CD4-positive, alpha-beta T cell treated with Interleukin-17A for 4 hours (primary cell): ENCODE measurements around the gene SH3BGRL3.
"Not testable (repeated sequence)": the region's sequence is repeated elsewhere in the genome, so short reads cannot be mapped to it uniquely, and the experiment has no call there.

ENCODE experiments used
- DNase-seq: peaks from one replicate; pipeline ENCODE4 v3.0.0-alpha.2; 2020; ENCODE audit warnings: mixed read lengths

Gene SH3BGRL3

GRCh38 chr1:26291939-26292338, 12.1 kb downstream of the SH3BGRL3 start:
- no peak for DNase-seq

DNA sequence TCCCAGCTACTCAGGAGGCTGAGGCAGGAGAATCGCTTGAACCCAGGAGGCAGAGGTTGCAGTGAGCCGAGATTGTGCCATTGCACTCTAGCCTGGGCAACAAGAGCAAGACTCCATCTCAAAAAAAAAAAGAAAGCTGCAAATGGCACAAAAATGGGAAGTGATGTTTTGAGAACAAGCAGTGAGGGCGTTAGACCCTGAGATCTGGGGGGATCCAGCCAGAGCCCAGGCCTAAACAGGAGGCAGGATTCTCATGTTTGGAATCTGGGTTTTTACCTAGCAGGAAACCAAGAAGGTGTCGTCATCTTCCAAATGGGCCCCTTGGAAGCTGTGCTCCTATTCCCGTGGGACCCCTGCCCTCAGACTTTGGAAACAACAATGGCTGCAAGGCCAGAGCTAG, 12.8 kb downstream of the SH3BGRL3 start:
- not testable (repeated sequence) for DNase-seq

- DNase-seq: no peak
Observed at GRCh38 chr1:26293911-26294463, 14.1 kb downstream of the SH3BGRL3 start.

- no peak for DNase-seq
Observed at GRCh38 chr1:26295194-26296138, 15.6 kb downstream of the SH3BGRL3 start.

- no peak for DNase-seq
Observed at GRCh38 chr1:26296340-26297056, 16.6 kb downstream of the SH3BGRL3 start.

GRCh38 chr1:26297057-26297790, 17.3 kb downstream of the SH3BGRL3 start:
- no peak for DNase-seq

DNA sequence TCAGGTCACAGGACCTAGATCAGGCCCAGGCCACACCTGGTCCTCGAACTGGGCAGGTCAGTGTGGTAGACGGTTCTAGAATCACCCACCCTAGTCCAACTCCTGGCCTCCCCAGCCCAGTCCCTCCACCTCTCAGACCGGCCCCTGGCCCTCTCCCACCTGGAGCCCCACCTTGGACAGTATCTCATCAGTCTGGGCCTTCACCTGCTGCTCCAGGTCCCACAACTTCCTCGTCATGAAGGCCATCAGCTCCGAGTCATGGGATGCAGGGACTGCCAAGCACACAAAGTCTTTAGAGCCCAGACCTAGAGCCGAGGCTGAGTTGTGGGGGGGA, 17.9 kb downstream of the SH3BGRL3 start:
- DNase-seq: no peak

DNA sequence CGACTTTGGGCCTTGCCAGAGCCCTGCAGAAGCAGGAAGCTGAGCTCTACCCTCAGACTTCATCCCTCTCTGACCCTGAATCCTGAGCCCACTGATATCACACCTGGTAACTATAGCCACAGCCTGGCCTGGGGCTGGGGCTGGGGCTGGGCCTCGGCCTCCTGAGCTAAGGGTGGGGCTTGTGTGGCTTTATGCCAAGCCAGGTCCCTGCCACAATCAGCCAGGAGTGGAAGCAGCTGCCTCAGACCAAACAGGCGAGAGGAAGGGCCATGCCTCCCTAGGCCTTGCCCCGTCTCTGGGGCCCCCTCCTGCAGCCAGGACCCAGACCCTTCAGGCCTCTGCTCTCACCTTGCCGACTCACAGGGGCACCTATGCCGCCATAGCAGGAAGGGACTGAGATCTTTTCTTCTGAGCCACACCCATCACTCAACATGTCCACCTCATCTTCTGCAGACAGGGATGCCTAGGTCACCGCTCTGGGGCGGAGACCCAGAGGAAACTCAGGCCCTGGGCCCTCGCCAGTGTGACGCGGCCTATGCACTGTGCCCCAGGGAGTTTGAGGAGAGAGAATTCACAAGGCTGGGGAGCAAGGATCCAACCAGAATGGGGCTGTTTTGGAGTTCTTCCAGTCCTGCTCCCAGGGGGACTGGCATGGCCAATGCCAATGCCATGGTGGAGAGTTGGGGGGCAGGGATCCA, 20.8 kb downstream of the SH3BGRL3 start:
- DNase-seq: no peak

DNA sequence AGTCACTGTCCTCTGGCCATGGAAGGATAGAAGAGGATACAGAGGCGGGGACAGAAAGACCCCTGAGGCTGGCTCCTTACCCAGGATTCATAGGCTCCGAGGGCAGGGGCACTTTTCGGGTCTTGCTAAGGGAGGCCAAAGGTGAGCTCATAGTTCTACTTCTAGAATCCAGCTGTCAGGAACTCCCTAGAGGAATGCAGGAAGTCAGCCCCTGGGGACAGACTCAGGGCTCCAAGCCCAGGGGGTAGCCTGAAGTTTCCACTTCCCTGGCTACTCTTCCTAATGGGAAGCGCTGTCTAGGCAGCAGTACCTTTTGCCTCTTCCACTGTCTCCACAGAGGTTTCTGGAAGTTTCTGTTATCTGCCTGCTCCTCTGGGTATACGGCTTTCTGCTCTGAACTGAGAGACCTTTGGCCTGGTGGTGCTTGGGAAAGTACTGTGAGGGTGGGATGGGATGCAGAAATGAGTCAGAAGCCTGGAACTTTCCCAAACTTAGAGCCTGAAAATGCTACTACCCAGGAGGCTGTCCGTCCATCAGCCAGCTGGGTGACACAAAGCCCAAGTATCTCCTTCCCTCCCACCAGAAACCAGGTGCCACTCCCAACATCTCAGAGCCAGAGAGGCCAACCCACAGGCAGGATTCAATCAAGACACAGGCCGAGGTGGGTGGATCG, 23.0 kb downstream of the SH3BGRL3 start:
- DNase-seq: no peak

- DNase-seq: no peak
Observed at GRCh38 chr1:26305667-26306289, 25.9 kb downstream of the SH3BGRL3 start.

DNA sequence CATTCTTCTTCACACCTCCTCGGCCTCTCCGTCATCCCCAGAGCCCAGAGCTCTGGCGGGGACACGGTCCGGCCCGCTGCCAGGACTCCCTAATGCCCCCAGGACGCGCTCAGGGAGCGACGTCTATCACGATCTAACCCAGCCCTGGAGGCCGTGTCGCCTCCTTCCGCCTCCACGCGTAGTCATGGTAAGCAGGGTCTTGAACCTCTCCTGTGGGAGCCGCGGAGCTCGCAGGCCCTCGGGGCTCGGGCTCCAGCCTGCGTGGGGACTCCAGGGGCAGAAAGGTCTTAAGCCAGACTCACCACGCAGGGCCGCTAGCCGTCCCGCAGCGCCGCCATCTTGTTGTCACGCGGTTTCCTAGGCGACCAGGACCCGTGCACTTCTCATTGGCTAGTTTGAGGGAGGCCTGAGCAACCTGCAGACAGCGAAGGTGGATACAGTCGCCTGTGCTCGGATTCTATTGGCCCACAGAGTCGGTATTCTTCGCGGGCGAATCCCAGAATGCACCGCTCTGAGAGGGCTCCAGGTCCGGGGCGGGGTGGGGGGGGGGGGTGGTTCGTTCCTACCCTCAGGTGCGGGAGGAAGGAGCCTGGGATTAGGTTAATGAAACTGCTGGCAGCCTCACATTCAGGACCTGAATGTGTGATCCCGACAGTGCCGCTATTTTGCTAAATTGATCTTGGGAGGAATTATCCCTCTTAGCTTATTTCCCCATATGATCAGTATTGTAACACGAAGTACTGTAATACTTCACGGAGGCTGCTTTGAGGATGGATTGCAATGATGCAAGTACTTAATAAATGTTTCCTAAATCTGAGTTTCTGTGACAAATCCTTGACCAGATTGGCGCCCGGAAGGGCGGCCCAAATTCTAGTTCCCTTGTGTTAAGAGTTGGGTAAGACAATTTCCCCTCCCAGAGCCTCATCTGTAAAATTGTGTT, 26.7 kb downstream of the SH3BGRL3 start, which contains the start of gene UBXN11:
Gene UBXN11, minus strand, starts transcription at position 347 of the 940 bp plus-strand sequence. CDS start 3,753 bp downstream, outside the sequence.
- DNase-seq: peak; percentile 92

GRCh38 chr1:26307363-26307781, 27.5 kb downstream of the SH3BGRL3 start:
- DNase-seq: peak; percentile 67

DNA sequence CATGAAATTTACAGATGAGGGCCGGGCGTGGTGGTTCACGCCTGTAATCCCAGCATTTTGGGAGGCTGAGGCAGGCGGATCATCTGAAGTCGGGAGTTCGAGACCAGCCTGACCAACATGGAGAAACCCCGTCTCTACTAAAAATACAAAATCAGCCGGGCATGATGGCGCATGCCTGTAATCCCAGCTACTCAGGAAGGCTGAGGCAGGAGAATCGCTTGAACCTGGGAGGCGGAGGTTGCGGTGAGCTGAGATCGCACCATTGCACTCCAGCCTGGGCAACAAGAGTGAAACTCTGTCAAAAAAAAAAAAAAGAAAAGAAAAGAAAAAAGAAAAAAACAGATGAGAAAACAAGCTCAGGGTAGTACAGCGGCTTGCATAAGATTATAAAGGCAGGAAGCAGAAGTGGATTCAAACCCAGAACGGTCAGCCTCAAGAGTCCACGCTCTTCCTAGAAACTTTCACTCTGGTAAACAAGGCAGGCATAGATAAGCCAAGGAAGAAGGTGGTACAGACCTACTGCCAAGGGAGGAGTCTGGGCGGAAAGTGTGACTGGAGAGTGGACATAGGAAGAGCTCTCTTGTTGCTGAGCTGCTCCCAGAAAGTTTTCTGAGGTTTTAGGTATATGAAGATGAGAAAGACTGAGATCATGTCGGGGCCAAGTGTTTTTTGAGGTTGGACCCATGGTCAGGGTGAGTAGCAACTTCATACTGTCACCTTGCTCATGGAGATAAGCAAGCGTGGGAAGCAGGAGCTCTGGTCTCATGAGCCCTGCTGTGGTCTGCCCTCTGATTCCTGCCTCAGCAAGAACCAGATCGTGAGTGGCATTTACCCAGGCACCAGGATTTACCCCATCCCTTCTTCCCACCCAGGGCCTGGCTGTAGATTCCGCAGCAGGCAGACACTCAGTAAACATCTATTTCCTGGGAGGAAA, 28.3 kb downstream of the SH3BGRL3 start:
- peak; percentile 41 for DNase-seq

DNA sequence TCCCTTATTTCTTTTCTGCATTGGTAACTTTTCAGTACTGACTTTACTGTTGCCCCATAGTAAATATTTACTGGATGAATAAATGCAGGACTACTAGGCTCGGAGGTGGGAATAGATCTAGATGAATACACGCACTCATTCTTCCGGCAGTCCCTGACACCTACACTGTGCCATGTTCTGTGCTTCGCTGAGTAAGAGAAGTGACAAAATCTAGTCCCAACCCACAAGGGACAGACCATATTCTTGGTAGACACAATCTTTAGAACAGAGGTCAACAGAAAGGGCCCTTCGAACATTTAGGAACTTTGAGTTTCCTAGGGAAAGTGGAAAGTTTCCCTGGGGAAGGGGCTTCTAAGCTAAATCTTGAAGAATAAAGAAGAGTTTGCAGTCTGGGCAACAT, 34.6 kb downstream of the SH3BGRL3 start:
- no peak for DNase-seq

DNA sequence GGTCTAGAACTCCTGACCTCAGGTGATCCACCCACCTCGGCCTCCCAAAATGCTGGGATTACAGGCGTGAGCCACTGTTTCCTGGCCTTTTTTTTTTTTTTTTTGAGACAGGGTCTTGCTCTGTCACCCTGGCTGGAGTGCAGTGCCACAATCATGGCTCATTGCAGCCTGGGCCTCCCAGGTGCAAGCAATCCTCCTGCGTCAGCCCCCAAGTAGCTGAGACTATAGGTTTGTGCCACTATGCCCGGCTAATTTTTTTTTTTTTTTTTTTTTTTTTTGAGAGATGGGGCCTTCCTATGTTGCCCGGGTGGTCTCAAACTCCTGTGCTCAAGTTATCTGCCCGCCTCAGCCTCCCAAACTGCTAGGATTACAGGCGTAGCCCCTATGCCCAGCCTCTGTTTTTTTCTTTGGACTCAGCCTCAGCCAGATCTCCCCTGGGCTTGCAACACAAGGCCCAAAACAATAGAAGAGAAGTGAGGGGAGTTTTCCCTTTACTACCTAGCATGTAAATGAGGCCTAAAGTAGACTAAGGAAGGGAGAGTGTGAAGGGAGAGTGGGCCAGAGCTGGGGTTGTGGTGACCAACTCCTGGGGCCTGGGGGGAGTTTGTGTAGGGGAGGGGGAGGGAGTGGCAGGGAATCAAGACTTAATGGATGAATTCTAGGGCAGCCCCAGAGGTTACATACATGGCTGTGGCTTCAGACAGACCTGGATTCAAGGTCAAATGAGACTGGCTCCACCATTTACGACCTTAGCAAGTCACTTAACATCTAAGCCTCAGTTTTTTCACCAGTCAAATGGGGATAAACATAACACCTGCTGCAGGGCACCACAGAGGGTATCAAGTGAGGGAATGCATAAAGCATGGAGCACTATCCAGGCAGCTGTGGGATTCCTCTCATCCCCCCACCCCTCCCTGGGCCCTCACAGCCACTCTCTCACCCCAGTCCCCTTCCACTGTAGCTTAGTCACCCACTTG, 36.3 kb downstream of the SH3BGRL3 start:
- no peak for DNase-seq

DNA sequence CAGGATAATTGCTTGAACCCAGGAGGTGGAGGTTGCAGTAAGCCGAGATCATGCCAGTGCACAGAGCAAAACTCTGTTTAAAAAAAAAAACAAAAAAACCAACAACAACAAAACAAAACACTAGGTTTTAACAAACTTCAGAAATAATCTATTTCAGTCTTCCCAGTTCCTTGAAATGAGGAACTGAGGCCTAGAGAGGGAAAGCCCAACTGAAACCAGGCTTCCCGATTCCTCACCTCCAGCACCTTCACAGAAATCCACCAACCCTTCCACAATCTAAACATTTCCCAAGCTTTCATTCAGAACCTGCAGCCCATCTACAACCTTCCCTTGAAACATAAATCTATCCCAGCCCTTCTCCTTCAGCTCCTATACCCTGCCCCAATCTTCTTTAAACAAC, 37.3 kb downstream of the SH3BGRL3 start:
- no peak for DNase-seq

DNA sequence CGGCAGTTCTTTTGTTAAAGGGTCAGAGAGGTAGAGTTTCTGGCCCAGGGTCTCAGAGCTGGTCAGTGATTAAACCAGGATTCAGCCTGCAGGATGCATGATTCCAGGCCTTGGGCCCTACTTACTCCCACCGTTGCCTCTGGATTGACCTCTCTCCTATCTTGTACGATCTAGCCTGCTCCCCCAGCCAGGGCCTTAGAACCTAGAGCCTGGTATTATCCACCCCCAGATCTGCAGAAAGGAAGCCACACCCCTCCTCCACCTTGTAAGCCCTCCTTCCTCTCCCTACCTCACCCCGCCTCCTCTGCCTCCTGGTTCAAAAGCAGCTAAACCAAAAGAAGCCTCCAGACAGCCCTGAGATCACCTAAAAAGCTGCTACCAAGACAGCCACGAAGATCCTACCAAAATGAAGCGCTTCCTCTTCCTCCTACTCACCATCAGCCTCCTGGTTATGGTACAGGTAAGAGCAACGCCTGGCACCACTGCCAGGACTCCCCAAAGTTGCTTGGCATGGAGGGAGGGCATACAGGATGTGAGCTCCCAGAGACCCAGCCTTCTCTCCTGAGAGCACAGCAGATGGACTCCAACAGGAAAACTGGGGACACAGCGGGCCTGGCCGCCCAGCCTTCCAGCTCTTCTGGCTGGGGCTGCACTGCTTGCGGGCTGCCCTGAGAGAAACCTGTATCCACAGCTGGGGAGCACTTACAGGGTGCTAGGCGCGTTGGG, 37.9 kb downstream of the SH3BGRL3 start, which contains the start of gene CD52:
Gene CD52, plus strand, starts transcription at position 347 of the 726 bp plus-strand sequence. Its CDS starts 60 bp downstream, at position 407.
- DNase-seq: peak; percentile 91
